Type B pancreatic cell (in vitro differentiated cells): ENCODE data around the gene DDIT4. TPM values are rescaled to one million over a fixed set of nuclear protein-coding genes. Genes with fewer than 3 reads are reported as not detected.
A peak's percentile ranks its signal among the peaks of the same experiment; 100 is the strongest.

Experiments
- DNase-seq: peaks from one replicate; pipeline ENCODE4 v3.0.0; 2021; ENCODE audit warnings: mixed read lengths; ENCODE audit not compliant: unreplicated experiment; ENCODE audit errors: extremely low spot score
- H3K27ac Mint-ChIP-seq: 2 replicates; pipeline ENCODE4 v1.8.0; 2021; ENCODE audit warnings: mild to moderate bottlenecking, mixed read lengths
- H3K27me3 Mint-ChIP-seq: 2 replicates; pipeline ENCODE4 v1.8.0; 2021; ENCODE audit warnings: mixed read lengths
- H3K36me3 Mint-ChIP-seq: 2 replicates; pipeline ENCODE4 v1.8.0; 2021; ENCODE audit warnings: mixed read lengths
- H3K4me1 Mint-ChIP-seq: one replicate; pipeline ENCODE4 v1.8.0; 2021; ENCODE audit warnings: mixed read lengths; ENCODE audit not compliant: unreplicated experiment
- H3K4me3 Mint-ChIP-seq: 2 replicates; pipeline ENCODE4 v1.8.0; 2021; ENCODE audit warnings: mild to moderate bottlenecking, mixed read lengths
- H3K9me3 Mint-ChIP-seq: 2 replicates; pipeline ENCODE4 v1.8.0; 2021; ENCODE audit warnings: mixed read lengths
- total RNA-seq: library from RNA; stranded (reverse); gene quantifications from 2 replicates; pipeline ENCODE4 v1.2.1, GENCODE V29; 2021; ENCODE audit warnings: low replicate concordance
- TF ChIP-seq, protein P1 (sequence below): fragments of 200-600 bp; sonication (generic); conservative IDR thresholded peaks from 2 replicates; pipeline ENCODE4 v1.5.0; 2021; ENCODE audit warnings: antibody characterized with exemption, mild to moderate bottlenecking

Gene DDIT4
- total RNA-seq, 1 donor from 2014 or later = 95.9 TPM

DNA sequence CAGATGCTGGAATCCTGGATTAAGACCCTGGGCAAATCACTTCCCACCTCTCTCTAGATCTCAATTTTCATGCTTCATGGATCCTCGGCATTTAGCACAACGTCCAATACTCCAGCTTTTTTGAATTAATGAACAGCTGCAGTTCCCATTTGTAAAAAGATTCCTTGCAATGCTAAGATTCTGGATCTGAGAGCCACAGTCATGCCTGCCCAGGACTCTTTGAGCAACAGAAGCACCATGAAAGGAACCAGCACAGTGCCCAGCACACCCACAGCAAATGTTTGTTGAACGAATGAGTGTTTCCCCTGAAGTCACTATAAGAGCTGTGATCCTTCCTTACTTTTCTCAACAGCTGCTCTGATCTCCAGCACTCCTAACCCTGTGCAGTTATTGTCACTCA, 20.8 kb upstream of the DDIT4 start:
- Mint-ChIP-seq H3K36me3 (no peaks in the 10 kb centered on the region), H3K27ac (peak overlapping the region; percentile 49), H3K4me1 (peaks cover 50% of the 10 kb centered on the region)

DNA sequence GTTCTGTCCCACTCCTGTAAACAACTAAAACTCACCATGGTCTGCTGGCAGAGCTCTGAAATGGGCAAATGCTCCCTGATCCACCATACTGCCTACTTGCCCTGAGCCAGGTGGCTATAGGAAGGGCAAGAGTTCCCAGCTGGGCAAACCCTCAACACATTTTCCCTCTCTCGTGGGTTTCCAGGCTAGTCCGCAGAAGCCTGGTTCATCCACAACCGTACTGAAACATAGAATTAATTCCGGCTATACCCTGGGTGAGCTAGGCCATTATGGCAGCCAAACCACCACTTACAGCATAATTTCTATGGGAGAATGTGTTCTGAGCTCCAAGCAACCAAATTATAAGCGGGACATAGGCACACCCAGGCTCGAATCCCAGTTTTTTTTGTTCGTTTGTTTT, 20.1 kb upstream of the DDIT4 start:
- no peak for DNase-seq
- TF ChIP-seq, protein P1, sequence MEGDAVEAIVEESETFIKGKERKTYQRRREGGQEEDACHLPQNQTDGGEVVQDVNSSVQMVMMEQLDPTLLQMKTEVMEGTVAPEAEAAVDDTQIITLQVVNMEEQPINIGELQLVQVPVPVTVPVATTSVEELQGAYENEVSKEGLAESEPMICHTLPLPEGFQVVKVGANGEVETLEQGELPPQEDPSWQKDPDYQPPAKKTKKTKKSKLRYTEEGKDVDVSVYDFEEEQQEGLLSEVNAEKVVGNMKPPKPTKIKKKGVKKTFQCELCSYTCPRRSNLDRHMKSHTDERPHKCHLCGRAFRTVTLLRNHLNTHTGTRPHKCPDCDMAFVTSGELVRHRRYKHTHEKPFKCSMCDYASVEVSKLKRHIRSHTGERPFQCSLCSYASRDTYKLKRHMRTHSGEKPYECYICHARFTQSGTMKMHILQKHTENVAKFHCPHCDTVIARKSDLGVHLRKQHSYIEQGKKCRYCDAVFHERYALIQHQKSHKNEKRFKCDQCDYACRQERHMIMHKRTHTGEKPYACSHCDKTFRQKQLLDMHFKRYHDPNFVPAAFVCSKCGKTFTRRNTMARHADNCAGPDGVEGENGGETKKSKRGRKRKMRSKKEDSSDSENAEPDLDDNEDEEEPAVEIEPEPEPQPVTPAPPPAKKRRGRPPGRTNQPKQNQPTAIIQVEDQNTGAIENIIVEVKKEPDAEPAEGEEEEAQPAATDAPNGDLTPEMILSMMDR = no peak
- no peak overlapping the region for H3K4me3 Mint-ChIP-seq
- H3K4me1 Mint-ChIP-seq = peaks cover 44% of the 10 kb centered on the region
- peak overlapping the region; percentile 49 for H3K27ac Mint-ChIP-seq
- H3K27me3 Mint-ChIP-seq = no peaks in the 10 kb centered on the region
- H3K36me3 Mint-ChIP-seq = no peaks in the 10 kb centered on the region
- H3K9me3 Mint-ChIP-seq = no peaks in the 10 kb centered on the region

More for the DNA sequence above, 20.8 kb upstream of the DDIT4 start:
- no peak overlapping the region for H3K4me3 Mint-ChIP-seq
- TF ChIP-seq, protein P1 = no peak
- H3K27me3 Mint-ChIP-seq = no peaks in the 10 kb centered on the region
- no peak for DNase-seq
- no peaks in the 10 kb centered on the region for H3K9me3 Mint-ChIP-seq

DNA sequence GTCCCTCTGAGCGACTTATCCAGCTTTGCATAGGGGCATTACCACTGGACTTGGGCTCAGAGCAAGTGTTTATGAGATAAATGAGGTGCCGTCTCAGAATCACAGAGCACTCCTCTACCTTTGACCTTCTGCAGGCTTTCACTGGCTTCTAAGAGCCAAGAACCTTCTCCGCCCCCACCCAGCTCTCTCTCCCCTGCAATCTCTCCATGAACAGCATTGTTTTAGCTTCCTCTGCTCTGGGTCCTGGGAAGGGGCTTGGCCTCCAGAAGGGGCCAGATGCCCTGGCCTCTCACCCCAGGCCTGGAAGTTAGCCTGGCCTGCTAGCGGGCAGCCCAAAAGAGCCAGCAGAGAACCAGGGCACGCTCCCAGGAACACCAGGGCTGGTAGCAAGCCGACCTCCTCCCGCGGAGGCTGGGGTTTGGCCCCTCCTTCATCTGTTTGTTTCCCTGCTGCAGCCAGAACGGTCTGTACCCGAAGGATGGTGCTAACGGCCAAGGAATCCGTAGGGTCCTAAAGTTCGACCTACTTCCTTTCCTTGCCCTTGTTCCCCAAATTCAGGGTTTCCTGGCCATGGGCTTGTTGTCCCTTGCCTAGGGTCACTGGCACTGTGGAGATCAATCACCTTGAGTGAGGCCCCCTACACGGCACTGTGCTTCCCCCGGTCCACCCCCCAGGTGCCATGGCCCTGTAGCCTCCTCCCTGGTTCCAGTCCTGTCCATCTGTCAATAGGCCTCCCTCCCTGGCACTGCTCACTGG, 18.7 kb upstream of the DDIT4 start:
- no peak for DNase-seq
- TF ChIP-seq, protein P1 = no peak
- H3K9me3 Mint-ChIP-seq = no peaks in the 10 kb centered on the region
- H3K27ac Mint-ChIP-seq = peak overlapping the region; percentile 90
- peaks cover 51% of the 10 kb centered on the region for H3K4me1 Mint-ChIP-seq
- H3K27me3 Mint-ChIP-seq = no peaks in the 10 kb centered on the region
- peak overlapping the region; percentile 76 for H3K4me3 Mint-ChIP-seq
- H3K36me3 Mint-ChIP-seq = no peaks in the 10 kb centered on the region

DNA sequence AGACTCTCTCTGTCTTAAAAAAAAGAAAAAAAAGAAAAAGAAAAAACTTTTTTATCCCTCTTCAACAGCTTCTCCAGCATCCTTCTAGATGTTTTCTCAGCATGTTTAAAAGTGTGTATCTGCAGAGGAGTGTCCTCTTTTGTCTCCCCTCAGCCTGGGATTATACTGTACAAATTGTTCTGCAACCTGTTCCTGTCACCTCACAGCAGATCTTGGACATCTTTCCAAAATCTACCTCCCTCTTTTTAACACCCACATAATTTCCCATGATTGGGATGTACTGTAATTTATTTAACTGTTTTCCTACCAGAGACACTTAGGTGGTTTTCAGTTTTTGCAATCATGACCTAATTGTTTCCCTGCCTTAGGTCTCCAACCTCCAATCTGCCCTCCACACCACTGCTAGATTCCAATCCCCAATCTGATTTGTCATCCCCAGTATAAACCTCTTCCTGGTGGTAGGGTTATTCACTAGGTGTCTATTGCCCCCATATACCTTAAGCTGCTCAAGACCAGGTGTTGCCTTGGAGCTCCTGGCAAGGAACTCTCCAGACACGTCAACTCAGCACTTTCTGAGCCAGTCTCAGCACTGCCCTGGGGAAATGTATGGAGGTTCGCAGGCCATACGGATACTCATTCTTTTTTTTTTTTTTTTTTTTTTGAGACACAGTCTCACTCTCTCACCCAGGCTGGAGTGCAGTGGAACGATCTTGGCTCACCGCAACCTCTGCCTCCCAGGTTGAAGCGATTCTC, 17.6 kb upstream of the DDIT4 start:
- H3K4me1 Mint-ChIP-seq = peaks cover 56% of the 10 kb centered on the region
- TF ChIP-seq, protein P1 = no peak
- no peaks in the 10 kb centered on the region for H3K36me3 Mint-ChIP-seq
- H3K9me3 Mint-ChIP-seq = no peaks in the 10 kb centered on the region
- H3K4me3 Mint-ChIP-seq = peak overlapping the region; percentile 49
- H3K27me3 Mint-ChIP-seq = no peaks in the 10 kb centered on the region
- DNase-seq = no peak
- H3K27ac Mint-ChIP-seq = peak overlapping the region; percentile 50

DNA sequence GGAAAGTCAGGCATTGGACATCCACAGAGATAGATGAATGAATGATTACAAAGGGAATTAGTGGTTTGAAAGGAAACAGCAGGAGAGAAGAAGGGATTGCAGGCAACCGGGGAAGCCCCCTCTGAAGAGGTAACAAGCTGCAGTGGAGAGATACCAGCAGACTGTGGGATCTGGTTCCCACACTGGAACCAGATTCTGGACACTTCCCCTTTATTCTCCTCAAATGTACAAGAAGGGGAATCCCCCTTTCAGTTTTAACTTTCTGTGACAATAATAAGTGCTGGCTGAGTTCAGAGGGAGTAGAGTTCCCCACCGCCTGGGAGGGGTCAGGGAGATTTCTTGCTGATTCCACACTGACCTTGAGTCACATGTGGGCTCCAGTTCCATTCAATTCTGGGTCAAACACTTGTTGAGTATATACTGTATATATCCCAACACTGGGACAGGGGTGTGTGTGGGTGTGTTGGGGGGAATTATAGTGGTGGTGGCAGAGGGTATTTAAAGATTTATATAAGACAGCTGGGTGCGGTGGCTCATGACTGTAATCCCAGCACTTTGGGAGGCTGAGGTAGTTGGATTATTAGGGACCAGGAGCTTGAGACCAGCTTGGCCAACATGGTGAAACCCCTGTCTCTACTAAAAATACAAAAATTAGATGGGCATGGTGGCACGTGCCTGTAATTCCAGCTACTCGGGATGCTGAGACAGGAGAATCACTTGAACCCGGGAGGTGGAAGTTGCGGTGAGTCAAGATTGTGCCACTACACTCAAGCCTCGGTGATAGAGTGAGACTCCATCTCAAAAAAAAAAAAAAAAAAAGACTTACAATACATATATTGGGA, 16.5 kb upstream of the DDIT4 start:
- peaks cover 59% of the 10 kb centered on the region for H3K4me1 Mint-ChIP-seq
- TF ChIP-seq, protein P1 = no peak
- H3K9me3 Mint-ChIP-seq = no peaks in the 10 kb centered on the region
- no peak for DNase-seq
- H3K27ac Mint-ChIP-seq = peak overlapping the region; percentile 78
- H3K36me3 Mint-ChIP-seq = no peaks in the 10 kb centered on the region
- H3K27me3 Mint-ChIP-seq = no peaks in the 10 kb centered on the region
- peak overlapping the region; percentile 63 for H3K4me3 Mint-ChIP-seq
